GM18520 (cell line): Measurements from ENCODE around the gene FDX2.
A peak's percentile ranks its signal among the peaks of the same experiment; 100 is the strongest.
"Not testable (repeated sequence)": the region's sequence is repeated elsewhere in the genome, so short reads cannot be mapped to it uniquely, and the experiment has no call there.

Source experiments
- ATAC-seq: cut with Tn5 transposase; IDR thresholded peaks from one replicate; pipeline ENCODE4 v1.9.1; 2021; ENCODE audit not compliant: unreplicated experiment

Gene FDX2

GRCh38 chr19:10284960-10285278 lies 30.9 kb downstream of the FDX2 start:
- no peak for ATAC-seq

GRCh38 chr19:10284065-10284959 lies 31.5 kb downstream of the FDX2 start:
- ATAC-seq, result no peak

DNA sequence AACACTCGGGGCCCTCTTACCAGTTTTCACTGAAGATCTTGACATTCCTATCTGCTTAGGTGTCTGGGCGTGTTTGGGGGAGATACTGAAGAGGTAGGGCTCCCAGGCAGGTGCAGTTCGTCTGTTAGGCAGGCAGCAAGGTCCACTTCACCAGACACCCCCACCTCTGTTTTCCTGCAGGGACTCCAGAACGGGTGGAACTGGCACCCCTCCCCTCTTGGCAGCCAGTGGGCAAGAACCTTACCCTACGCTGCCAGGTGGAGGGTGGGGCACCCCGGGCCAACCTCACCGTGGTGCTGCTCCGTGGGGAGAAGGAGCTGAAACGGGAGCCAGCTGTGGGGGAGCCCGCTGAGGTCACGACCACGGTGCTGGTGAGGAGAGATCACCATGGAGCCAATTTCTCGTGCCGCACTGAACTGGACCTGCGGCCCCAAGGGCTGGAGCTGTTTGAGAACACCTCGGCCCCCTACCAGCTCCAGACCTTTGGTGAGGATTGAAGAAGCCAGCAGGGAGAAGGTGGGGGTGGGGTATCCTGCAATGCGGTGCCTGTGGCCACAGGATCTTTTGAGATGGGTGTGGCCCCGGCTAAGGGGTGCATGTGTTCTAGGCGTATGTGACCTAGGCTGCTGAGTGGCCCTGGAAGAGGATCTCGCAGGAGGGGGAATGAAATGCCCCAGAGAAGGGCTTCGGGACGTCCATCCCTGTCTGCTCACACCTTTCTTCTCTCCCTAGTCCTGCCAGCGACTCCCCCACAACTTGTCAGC lies 32.3 kb downstream of the FDX2 start:
- no peak for ATAC-seq

GRCh38 chr19:10282043-10282442 lies 33.8 kb downstream of the FDX2 start:
- ATAC-seq, result not testable (repeated sequence)

GRCh38 chr19:10279737-10280442 lies 35.9 kb downstream of the FDX2 start:
- ATAC-seq, result no peak

- ATAC-seq, result no peak
These were observed 36.9 kb downstream of the FDX2 start for GRCh38 chr19:10278935-10279334.

DNA sequence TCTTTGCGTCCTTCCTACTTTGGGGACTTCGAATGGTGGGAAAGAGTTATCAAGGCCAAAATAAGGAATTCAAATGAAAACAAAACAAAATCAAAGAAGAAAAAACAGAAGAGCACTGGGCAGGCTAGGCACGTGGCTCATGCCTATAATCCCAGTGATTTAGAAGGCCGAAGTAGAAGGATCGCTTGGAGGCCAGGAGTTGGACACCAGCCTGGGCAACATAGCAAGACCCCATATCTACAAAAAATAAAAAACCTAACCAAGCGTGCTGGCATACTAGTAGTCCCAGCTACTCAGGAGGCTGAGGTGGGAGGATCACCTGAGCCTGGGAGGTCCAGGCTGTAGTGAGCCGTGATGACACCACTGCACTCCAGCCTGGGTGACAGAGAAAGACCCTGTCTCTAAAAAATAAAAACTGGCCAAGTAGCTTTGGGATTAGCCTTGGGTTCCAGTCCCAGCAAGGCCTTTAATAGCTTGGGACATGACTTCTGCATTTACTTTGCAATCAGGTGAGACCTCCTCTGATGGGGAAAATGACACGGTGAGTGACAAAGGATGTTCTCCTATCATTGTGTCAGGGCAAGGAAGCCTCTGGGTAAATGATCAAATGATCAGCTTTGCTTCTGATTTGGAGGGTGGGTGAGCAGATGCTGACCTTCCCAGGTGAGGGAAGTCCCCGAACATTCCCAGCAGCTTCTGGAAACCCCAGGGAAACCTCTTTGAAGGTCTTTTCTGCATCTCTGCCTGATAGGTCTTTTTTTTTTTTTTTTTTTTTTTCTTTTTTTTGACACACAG lies 37.8 kb downstream of the FDX2 start:
- no peak for ATAC-seq

DNA sequence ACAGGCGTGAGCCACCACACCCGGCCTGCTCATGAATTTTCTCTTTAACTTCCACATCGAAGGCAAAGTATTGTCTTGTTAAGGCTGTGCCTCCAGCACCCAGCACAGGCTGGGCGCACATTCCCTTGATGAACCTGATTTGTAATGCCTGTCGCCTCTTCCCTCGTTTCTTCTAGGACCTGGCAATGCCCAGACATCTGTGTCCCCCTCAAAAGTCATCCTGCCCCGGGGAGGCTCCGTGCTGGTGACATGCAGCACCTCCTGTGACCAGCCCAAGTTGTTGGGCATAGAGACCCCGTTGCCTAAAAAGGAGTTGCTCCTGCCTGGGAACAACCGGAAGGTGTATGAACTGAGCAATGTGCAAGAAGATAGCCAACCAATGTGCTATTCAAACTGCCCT lies 41.2 kb downstream of the FDX2 start:
- ATAC-seq, result no peak

DNA sequence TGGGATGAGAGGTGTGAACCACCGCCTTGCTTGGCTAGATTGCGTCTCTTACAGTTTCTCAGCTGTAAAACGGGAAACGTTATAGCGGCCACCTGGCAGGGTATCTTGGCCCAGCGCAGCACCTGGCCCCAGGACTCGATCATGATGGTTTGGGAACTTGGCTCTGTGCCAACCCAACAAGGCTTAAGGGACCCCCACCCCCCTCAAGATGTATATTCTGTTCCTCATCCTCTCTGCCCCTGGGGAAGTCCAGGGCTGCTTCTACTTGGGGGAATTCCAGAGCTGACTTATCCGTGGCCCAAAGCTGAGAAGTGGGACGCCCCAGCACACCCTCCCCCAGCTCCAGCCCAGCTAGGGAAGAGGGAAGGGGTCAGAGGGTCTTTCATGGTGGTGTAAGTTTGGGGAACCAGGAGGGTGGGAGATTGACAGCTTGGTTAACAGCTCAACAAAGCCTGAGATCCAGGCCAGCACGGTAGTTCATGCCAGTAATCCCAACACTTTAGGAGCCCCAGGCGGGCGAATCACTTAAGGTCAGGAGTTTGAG lies 44.2 kb downstream of the FDX2 start:
- ATAC-seq, result no peak

DNA sequence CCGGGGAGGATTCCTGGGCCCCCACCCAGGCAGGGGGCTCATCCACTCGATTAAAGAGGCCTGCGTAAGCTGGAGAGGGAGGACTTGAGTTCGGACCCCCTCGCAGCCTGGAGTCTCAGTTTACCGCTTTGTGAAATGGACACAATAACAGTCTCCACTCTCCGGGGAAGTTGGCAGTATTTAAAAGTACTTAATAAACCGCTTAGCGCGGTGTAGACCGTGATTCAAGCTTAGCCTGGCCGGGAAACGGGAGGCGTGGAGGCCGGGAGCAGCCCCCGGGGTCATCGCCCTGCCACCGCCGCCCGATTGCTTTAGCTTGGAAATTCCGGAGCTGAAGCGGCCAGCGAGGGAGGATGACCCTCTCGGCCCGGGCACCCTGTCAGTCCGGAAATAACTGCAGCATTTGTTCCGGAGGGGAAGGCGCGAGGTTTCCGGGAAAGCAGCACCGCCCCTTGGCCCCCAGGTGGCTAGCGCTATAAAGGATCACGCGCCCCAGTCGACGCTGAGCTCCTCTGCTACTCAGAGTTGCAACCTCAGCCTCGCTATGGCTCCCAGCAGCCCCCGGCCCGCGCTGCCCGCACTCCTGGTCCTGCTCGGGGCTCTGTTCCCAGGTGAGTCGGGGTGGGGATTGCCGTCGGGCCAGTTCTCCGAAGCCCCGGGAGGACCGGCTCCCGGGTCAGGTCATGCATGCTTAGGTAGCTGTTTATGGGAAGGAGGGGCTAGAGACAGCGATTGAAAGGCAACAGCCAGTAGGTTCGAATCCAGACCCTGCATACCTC lies 45.0 kb downstream of the FDX2 start, which contains the start of gene ICAM1:
Gene ICAM1, plus strand, starts transcription at position 505 of the 779 bp plus-strand sequence. Its CDS starts 40 bp downstream, at position 545.
- peak; percentile 35 for ATAC-seq

GRCh38 chr19:10270180-10270615 lies 45.6 kb downstream of the FDX2 start:
- peak; percentile 40 for ATAC-seq

- peak; percentile 29 for ATAC-seq
These were observed 46.3 kb downstream of the FDX2 start for GRCh38 chr19:10269333-10270179.

DNA sequence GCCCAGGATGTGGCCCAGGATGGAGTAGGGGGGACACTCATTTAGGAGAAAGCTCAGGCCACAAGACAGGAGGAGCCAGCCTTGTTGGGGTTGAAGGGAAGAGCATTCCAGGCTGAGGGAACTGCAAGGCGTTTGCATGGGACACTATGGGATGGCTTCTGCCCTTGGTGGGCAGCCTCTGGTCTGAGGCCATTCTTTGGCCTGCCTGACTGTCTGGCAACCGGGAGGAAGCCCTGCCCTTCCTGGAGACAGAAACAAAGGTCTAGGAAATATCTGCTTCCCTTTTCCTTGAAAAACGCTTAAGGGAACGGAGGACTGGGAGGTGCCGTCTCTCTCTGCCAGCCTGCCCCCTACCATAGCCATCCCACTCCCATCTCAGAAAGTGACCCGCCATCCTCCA lies 47.7 kb downstream of the FDX2 start:
- ATAC-seq, result no peak

DNA sequence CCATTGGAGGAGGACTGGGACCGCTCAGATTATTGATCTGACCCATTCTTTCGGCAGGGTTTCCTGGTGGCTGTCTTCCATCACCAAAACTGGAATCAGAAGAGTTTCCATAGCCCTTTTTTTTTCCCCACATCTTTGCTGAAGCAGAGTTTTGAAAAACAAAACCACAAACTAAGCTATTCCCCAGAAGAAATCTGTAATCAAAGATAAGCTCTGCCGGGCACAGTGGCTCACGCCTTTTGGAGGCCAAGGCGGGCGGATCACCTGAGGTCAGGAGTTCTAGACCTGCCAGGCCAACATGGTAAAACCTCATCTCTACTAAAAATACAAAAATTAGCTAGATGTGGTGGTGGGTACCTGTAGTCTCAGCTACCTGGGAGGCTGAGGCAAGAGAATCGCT lies 49.1 kb downstream of the FDX2 start:
- no peak for ATAC-seq

- no peak for ATAC-seq
These were observed 53.0 kb downstream of the FDX2 start for GRCh38 chr19:10262771-10263170.

- ATAC-seq, result no peak
These were observed 55.7 kb downstream of the FDX2 start for GRCh38 chr19:10260141-10260584.
